Activated CD8-positive, alpha-beta memory T cell treated with anti-CD3 and anti-CD28 coated beads for 24 hours (primary cell): ENCODE results near the gene ASB2.

ENCODE experiments used
- DNase-seq: peaks from one replicate; pipeline ENCODE4 v3.0.0-alpha.2; 2020

Gene ASB2

DNA sequence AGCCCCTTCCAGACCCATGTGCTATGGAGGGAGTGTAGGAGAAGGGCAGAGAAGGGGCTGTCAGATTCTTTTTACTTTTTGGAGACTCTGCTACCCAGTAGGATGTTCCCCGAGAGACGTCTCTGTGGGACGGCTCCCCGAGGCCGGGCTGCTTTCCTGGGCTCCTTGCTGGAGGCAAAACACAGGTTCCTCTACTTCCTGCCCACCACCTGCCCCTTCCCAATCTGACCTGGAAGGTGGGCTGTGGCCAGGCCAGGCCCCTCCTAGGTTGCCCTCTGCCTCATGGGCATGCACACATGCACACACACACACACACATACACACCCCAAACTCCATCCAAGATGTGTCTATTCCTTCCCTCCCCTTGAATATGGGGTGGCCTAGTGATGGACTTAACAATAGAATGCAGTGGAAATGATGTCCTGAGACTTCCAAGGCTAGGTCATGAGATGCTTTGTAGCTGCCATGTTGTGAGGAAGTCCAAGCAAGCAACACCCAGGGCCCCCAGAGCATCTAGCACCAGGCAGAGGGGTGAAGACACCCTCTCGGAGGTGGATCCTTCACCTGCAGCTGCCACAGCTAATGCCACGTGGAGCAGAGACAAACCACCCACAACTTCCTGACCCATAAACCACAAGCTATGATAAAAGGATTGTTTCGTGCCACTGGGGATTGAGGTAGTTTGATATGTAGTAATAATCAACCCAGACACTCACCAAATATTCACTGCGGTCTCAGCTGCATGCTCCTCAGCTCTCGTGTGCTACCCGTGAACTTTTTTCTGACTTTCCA is 1.6 kb upstream of the ASB2 start:
- peak; percentile 87 for DNase-seq

- no peak for DNase-seq
These were observed 801 bp upstream of the ASB2 start for GRCh38 chr14:93977171-93977570.

- no peak for DNase-seq
These were observed 436 bp downstream of the ASB2 start for GRCh38 chr14:93975791-93976476.

DNA sequence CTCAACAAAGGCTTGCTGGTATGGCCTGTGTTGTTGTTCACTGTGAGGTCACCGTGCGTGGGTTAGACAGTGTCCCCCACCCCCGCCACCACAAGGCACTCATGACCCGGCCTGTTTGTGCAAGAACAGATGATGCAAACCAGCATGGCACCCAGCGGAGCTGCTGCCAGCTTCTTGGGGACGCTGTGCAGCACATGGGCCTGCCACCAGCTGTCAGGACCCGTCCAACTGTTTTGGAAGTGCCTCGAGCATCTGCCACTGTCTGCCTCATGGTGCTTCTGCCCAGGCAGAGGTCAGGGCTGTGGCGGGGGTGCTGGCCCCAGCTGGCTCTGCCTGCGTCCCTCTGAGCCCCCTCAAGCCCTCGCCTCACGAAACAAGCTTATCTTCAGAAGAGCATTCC is 1.5 kb downstream of the ASB2 start:
- no peak for DNase-seq

DNA sequence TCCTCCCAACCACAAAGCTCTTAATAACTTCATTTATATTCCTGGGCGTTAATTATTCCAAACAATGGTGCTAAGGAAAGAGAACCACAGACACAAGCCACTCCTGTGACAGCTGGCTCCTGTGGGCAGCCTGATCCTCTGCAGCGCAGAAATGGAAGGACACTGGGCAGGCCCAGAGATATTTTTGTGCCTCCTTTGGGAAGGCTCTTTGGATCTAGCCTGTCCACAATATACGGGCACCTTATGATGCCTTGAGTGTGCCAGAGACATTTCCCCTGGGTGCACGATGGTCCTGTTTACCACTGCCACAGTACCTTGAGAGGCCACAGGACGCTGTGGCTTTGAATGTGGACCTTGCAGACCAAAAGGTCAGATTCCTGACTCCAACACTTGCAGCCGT is 2.1 kb downstream of the ASB2 start:
- DNase-seq, result no peak

GRCh38 chr14:93973607-93974006 is 2.8 kb downstream of the ASB2 start:
- no peak for DNase-seq

DNA sequence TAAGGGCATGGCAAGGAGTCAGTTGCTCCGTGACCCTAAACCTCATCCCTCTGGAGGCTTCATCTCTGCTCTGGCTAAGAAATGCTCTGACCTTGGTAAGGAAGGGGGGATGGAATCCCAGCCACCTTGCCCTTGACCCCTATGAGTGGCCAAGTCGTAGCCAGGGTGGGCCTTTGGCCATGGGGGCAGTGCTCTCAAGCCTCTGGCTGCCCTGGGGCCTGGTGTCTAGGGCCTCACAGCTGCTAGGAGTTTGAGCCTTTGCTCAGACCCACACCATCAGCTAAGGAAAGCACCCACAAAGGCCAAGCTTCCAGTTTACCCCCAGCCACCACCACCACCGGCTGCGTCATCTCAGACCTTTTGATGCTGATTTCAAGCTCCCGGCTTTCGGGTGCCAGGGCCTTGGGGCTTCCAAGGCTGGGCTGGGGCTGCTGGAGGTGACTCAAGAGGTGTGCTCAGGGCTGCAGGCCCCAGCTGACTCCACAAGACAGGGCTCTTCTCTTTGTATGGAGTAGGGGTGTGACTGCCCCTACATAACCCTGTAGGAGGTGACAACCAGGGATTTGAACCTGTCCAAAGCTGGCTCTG is 3.7 kb downstream of the ASB2 start:
- no peak for DNase-seq

GRCh38 chr14:93971635-93972027 is 4.7 kb downstream of the ASB2 start:
- DNase-seq, result no peak

DNA sequence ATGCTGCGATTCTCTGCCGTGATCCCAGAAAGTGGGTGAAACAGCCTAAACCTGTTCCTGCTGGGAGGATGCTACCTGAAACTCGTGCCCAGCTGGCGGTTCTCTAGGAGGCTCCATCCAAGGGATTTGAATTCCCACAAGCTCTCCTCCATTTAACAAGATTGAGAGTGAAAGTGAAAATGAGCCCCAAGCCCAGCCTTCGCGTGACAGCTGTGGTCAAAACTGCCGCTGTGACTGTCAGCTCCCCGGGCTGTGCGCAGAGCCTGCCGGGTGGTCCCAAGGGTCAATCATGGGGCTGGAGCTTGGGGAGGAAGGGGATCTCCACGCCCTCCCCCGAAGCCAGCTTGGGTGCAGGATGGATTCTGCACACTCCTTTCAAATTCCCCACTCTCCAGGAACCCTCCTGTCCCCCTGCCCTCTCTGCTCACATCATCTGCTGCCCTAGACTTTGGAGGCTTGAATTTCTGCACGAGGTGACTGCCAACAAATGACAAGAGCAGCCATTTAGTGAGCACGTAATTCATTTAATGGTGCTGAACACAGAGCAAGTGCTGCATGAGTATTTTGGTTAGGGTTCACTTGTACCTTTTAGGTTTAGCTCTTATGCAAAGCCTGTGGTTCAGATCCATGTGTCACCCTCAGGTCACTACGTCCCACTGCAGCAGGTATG is 5.3 kb downstream of the ASB2 start:
- DNase-seq, result peak; percentile 88

DNA sequence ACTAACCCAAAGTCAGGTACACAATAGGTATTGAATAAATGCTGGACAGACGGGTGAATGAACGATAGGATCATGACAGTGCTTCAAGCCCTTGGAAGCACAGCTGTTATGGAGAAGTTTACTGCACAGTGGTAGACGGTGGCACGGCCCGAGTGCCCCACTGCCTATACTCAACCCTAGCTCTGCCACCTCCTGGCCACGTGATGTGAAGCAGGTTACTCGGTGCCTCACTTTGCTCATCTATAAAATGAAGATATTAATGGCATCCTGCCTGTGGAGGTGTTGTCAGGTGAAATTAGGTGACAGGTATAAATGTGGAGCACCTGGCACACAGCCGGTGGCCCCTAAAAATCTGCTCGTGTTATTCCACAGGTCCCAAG is 5.8 kb downstream of the ASB2 start:
- DNase-seq, result peak; percentile 85

DNA sequence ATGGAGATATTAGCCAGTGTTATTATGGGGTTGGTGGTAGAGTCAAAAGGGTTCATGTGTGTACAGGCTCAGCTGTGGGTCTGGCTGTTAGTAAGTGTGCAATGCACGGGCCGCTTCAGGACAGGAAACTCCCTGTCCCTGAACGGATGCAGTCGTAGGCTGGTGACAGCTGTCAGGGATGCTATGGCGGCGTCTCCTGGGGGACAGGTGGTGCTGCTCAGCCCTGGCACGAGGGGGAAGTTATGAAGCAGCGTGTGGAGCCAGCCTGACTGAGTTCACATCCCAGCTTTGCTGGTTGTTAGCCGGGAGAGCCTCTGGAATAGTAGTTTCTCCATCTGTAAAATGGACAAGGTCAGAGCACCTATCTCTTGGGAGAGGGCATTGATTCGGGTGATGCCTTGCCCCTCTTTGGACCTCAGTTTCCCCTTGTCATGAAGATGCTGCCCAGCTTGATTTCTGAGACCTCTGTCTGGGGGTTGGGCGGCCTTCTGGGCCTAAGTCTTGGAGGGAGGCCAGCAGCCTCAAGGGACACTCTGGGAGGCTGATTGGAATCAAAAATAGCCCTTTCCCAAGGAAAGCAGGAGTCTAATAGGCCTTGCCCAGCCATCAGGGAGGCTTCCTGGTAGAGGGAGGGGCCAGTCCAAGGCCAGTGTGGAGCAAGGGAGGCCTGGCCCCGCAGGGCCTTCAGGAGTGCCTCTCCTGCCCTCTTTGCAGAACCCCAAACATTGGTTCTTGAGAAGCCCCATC is 7.1 kb downstream of the ASB2 start:
- DNase-seq, result no peak

DNA sequence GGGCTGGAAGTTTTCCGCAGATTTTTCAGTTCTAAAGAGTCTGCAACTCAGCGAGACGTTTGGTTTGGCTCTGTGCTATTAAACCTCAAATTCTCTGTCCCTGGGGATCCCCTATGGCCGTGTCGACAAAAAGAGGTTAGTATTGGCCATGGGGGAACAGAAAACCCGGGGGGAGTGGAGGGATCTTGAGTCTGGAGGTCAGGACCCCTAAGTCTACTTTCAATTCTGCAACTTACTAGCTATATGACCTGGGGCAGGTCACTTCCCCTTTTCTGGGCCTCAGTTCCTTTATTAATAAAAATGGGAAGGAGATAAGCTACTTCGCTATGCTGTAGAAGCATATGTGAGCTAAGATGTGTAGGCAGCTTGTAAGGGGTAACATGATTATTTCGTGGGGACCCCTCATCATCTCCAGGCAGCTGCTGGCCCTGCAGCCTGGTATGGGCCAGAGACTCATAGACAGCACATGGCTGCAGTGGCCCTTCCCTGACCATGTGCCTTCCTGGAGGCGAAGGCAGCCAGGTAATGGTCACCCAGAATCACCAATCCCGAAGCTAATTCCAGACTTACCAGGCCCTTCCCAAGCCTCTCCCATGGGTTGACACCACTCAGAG is 8.6 kb downstream of the ASB2 start:
- no peak for DNase-seq

- no peak for DNase-seq
These were observed 10.4 kb downstream of the ASB2 start for GRCh38 chr14:93965946-93966474.

DNA sequence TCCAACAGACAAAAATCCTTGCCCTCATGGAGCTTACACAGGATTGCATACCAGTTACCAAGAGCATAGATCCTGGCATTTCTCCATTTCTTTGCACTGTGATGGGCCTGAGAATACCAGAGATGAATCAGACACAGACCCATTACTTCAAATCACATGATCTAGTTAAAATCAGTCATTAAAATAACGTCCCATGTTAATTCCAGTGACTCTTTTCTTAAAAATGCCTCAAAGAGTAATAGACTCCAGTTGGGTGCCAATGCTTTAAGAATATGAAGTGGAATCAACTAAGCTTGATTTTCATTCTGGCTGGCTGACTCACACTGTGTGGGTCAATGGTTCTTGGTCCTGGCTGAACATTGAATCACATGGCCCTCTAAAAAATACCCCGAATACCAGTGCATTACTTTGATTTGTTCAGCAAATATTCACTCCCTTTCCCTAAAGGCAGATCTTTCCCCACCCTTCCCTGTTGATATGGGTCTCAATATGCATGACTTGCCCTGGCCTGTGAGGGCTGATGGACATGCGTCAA is 11.0 kb downstream of the ASB2 start:
- DNase-seq, result no peak

DNA sequence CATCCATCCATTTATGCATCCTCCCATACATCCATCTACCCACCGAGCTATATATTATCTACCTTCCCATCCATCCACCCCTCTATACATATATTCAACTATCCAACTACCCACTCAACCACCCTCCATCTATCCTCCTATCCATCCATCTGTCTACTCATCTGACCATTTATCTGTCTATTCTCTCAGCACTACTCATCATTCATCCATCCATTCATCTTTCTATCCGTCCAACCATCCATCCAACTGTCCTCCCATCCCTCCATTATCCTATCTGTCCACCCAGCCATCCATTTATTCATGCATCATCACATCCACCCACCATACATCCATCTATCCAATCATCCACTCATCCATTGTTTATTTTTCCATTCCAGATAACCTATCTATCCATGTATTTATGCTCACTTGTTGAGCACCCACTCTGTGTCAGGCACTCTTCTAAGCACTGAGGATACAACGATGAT is 11.5 kb downstream of the ASB2 start:
- no peak for DNase-seq

- DNase-seq, result no peak
These were observed 12.1 kb downstream of the ASB2 start for GRCh38 chr14:93964281-93964680.

- no peak for DNase-seq
These were observed 12.7 kb downstream of the ASB2 start for GRCh38 chr14:93963692-93964091.

DNA sequence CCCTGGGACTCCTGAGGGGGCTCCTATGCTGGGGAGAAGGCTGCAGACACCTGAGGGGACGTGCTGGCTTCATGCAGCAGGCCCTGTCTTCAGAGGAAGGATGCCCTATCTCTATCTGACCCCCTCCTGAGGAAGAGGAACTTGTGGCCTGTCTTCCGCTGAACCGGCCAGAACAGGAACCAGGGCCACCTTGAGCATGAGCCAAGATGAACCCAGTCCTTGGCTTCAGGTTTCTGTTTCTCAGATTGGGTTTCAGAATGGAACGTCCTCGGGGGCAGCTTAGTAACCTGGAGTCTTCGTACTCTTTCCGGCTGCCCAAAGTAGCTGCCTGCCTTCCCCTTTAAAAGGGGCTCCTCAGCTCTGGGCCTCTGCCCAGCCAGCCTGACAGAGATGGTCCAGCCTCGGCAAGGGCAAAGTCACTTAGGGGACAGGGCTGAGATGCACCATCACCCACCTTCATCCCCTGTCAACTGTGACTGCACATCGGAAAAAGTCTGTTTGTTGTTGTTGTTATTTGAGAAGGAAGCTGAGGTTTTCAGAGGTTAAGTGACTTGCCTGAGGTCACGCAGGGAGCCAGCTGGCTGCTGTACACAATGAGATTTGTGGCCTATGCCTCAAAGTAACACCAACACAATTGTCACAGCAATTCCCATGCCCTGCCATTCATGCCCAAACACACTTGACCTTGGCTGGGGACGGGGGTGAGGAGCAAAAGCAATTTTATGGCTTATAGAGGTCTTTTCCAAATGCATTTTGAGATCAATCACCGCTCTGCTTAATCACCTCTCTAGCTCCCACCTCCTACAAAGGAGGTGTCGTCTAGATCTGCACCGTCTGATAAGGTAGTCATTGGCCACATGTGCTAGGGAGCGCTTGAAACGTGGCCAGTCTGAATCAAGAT is 13.4 kb downstream of the ASB2 start:
- DNase-seq, result peak; percentile 84

GRCh38 chr14:93961620-93962019 is 14.8 kb downstream of the ASB2 start:
- no peak for DNase-seq

- no peak for DNase-seq
These were observed 15.5 kb downstream of the ASB2 start for GRCh38 chr14:93960774-93961438.
